Progenitor cell of endocrine pancreas (in vitro differentiated cells): ENCODE results near the gene IL17C. TPM values are rescaled to one million over a fixed set of nuclear protein-coding genes. Genes with fewer than 3 reads are reported as not detected.

ENCODE experiments used
- DNase-seq: peaks from one replicate; pipeline ENCODE4 v3.0.0; 2021; ENCODE audit warnings: low spot score; ENCODE audit not compliant: unreplicated experiment
- H3K27ac Mint-ChIP-seq: 2 replicates; pipeline ENCODE4 v1.8.0; 2021; ENCODE audit warnings: mild to moderate bottlenecking, moderate library complexity, mixed read lengths
- H3K27me3 Mint-ChIP-seq: 2 replicates; pipeline ENCODE4 v1.8.0; 2021; ENCODE audit warnings: mixed read lengths
- H3K36me3 Mint-ChIP-seq: 2 replicates; pipeline ENCODE4 v1.8.0; 2022; ENCODE audit warnings: mixed read lengths; ENCODE audit not compliant: insufficient read depth
- H3K4me1 Mint-ChIP-seq: 2 replicates; pipeline ENCODE4 v1.8.0; 2021; ENCODE audit warnings: low read depth, mixed read lengths
- H3K4me3 Mint-ChIP-seq: 2 replicates; pipeline ENCODE4 v1.8.0; 2021; ENCODE audit warnings: low read depth, mild to moderate bottlenecking, moderate library complexity, mixed read lengths
- H3K9me3 Mint-ChIP-seq: 2 replicates; pipeline ENCODE4 v1.8.0; 2021; ENCODE audit warnings: low read depth, mixed read lengths
- total RNA-seq: library from RNA; stranded (reverse); gene quantifications from 2 replicates; pipeline ENCODE4 v1.2.1, GENCODE V29; 2021
- TF ChIP-seq, protein P1 (sequence below): fragments of 200-600 bp; sonication (generic); IDR thresholded peaks from one replicate; pipeline ENCODE4 v1.5.0; 2021; ENCODE audit warnings: antibody characterized with exemption, mild to moderate bottlenecking; ENCODE audit not compliant: unreplicated experiment

IL17C gene
- total RNA-seq, 1 donor from 2014 or later, result 0.29 TPM

DNA sequence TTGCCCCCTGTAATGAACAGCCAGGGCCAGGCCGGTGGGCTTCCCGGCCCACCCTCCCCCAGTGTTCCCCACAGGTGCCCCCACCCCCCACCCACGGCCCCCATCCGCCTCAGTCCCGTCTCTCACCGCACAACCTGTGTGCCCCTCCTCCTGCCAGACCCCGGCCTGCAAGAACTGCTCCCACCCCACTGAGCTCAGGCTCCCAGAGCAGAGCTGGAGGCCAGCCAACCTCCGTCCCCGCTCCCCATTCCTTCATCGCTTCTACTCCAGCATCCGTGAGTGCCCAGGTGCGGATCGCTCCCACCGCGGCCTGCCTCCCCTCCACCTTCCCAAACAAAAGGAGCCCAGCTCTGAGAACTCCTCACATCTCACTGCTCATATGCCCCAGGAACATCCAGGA lies 20.3 kb downstream of the IL17C start:
- TF ChIP-seq, protein P1, sequence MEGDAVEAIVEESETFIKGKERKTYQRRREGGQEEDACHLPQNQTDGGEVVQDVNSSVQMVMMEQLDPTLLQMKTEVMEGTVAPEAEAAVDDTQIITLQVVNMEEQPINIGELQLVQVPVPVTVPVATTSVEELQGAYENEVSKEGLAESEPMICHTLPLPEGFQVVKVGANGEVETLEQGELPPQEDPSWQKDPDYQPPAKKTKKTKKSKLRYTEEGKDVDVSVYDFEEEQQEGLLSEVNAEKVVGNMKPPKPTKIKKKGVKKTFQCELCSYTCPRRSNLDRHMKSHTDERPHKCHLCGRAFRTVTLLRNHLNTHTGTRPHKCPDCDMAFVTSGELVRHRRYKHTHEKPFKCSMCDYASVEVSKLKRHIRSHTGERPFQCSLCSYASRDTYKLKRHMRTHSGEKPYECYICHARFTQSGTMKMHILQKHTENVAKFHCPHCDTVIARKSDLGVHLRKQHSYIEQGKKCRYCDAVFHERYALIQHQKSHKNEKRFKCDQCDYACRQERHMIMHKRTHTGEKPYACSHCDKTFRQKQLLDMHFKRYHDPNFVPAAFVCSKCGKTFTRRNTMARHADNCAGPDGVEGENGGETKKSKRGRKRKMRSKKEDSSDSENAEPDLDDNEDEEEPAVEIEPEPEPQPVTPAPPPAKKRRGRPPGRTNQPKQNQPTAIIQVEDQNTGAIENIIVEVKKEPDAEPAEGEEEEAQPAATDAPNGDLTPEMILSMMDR, result no peak
- Mint-ChIP-seq H3K9me3 (no peaks in the 10 kb centered on the region), H3K27me3 (no peaks in the 10 kb centered on the region), H3K36me3 (peaks cover 6% of the 10 kb centered on the region), H3K4me1 (peaks cover 6% of the 10 kb centered on the region), H3K27ac (no peak overlapping the region), H3K4me3 (no peak overlapping the region)
- no peak for DNase-seq

DNA sequence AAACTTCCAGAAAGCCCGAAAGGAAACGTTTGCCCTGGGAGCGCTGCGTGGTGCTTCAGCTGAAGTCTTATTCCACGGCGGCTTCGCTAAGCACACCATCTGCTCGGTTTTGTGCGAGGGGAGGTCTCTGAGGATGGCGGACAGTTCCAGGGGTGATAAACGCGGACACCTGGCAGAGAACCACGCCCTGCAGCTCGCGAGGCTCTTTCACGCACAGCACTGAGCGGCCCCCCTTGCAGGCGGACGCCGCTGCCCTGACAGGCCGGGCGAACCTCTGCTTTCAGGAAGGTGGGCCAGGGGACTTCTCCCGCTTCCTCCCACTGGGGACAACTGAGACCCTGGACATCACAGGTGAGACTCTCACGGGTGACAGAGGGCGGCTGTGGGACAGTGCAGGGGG lies 20.8 kb downstream of the IL17C start:
- H3K27ac Mint-ChIP-seq, result no peak overlapping the region
- no peak overlapping the region for H3K4me3 Mint-ChIP-seq

DNA sequence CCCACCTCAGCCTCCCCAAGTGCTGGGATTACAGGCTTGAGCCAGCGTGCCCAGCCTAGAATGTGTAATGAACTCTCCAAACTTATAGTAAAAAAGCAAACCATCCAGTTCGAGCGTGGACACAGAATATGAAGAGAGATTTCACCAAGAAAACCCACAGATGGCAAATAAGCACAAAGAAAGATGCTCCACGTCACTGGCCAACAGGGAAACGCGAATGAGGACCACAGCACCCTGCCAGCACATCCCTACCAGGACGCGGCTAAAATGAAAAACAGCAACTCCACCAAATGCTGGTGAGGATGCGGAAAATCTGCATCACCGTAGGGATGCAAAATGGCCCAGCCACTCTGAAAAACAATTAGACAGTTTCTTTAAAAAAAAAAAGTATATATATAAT lies 23.1 kb downstream of the IL17C start:
- TF ChIP-seq, protein P1, result no peak
- H3K4me3 Mint-ChIP-seq, result peak overlapping the region; percentile 59
- H3K36me3 Mint-ChIP-seq, result peaks cover 4% of the 10 kb centered on the region
- DNase-seq, result no peak
- no peak overlapping the region for H3K27ac Mint-ChIP-seq
- peaks cover 6% of the 10 kb centered on the region for H3K4me1 Mint-ChIP-seq
- H3K27me3 Mint-ChIP-seq, result no peaks in the 10 kb centered on the region
- H3K9me3 Mint-ChIP-seq, result no peaks in the 10 kb centered on the region

More for the DNA sequence above, 20.8 kb downstream of the IL17C start:
- Mint-ChIP-seq H3K27me3 (no peaks in the 10 kb centered on the region), H3K4me1 (peaks cover 6% of the 10 kb centered on the region), H3K9me3 (no peaks in the 10 kb centered on the region), H3K36me3 (peaks cover 6% of the 10 kb centered on the region)
- DNase-seq, result peak; percentile 7
- TF ChIP-seq, protein P1, result no peak

DNA sequence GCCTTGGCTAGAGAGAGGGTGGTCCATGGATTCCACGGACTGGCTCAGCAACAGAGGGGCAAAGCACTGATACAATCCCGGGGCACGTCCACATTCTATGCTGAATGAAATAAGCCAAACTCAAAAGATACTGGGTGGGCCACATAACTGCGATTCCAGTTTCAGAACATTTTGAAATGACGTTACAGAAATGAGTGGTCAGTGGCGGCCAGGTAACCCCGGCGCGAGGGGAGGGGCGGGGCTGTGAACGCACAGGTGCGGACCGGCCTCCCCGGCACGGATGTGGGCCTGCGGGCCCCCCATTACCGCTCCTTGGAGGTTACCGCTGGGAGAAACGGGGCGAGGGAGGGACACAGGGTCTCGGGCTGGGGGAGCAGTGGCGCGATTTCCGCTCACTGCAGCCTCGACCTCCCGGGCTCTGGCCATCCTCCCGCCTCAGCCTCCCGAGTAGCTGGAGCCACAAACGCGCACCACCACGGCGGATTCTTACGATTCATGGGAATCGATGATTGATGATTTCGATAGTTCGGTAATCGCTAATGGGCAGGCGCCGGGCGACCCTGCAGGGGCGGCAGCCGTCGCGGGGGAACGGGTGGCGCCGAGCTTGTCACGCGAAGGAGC lies 24.0 kb downstream of the IL17C start:
- Mint-ChIP-seq H3K9me3 (no peaks in the 10 kb centered on the region), H3K4me1 (peaks cover 6% of the 10 kb centered on the region), H3K27me3 (no peaks in the 10 kb centered on the region), H3K27ac (peak overlapping the region; percentile 55), H3K36me3 (peaks cover 4% of the 10 kb centered on the region), H3K4me3 (peak overlapping the region; percentile 89)
- TF ChIP-seq, protein P1, result no peak
- peak; percentile 16 for DNase-seq

DNA sequence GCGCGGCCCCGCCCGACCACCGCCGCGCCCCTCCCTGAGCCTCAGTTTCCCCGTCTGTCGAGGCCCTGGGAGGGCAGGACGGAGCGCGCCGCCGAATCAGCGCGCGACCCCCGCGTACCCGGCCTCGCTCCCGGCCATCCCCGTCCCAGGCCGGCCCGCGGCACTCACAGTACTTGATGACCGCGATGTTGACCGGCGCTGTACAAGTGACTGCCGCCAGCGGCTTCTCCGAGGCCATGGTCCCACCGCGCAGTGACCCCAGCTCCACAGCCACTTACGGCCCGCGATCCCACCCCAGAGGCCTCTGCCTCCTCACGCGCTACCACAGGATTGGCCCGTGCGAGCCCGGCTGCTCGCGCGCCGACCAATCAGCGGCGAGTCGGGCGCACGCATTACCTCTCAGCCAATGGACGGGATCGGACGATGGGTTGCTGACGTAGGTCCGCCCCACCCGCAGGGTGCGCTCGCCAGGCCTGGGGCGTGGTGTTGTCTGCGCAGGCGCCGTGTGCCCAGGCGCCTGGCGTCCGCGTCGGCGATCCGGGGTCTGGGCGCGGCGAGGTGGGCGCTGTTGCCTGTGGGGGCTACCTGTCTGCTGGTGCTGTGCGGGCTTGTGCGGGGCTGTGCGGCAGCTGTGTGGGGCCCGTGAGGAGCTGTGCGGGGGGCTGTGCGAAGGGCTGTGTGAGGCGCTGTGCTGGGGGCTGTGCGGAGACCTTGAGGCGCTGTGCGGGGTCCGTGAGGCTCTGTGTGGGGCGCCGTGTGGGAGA lies 24.7 kb downstream of the IL17C start, which contains the start of gene MVD:
TSS of gene MVD (minus strand) at position 249 of the 764 bp plus-strand sequence. CDS start at position 238, 11 bp downstream.
- H3K9me3 Mint-ChIP-seq, result no peaks in the 10 kb centered on the region

More for the DNA sequence above, 24.7 kb downstream of the IL17C start, which contains the start of gene MVD:
- Mint-ChIP-seq H3K27me3 (no peaks in the 10 kb centered on the region), H3K27ac (peak within 1 kb of the TSS; percentile 93), H3K4me1 (peaks cover 6% of the 10 kb centered on the region), H3K36me3 (peaks cover 4% of the 10 kb centered on the region), H3K4me3 (peak within 1 kb of the TSS; percentile 89)
- TF ChIP-seq, protein P1, result no peak
- DNase-seq, result peak; percentile 95
